Measurements from ENCODE around the gene SMC1A.
"Not testable (repeated sequence)": the region's sequence is repeated elsewhere in the genome, so short reads cannot be mapped to it uniquely, and the experiment has no call there.

SMC1A gene

GRCh38 chrX:53422861-53423306 is 430 bp upstream of the SMC1A start, which contains the start of gene RIBC1:
Gene RIBC1 (plus strand): TSS chrX:53422873. CDS start chrX:53426277, 3,404 bp downstream.
- no peak for DNase-seq (ENCODE audit: low read depth in 2 of 2)

DNA sequence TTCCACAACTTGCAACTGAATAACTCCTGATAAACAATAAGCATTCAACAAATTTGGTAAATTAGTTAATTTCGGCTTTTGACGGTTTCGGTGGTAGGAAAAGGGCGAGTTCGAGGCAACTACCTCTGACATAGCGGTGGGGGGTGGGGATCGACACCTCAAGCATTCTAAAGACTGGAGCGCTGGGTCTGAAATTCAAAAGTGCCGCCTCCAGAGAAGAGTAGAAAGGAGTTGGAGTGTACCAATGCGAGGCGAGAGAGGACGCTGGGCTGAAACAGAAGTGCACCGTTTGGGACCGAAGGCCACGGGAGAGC is 725 bp downstream of the SMC1A start:
- no peak for DNase-seq (ENCODE audit: low read depth in 2 of 2)

GRCh38 chrX:53421125-53421524 is 1.3 kb downstream of the SMC1A start:
- DNase-seq (ENCODE audit: low read depth in 2 of 2), result no peak

GRCh38 chrX:53420351-53420750 is 2.1 kb downstream of the SMC1A start:
- DNase-seq (ENCODE audit: low read depth in 2 of 2), result not testable (repeated sequence)

DNA sequence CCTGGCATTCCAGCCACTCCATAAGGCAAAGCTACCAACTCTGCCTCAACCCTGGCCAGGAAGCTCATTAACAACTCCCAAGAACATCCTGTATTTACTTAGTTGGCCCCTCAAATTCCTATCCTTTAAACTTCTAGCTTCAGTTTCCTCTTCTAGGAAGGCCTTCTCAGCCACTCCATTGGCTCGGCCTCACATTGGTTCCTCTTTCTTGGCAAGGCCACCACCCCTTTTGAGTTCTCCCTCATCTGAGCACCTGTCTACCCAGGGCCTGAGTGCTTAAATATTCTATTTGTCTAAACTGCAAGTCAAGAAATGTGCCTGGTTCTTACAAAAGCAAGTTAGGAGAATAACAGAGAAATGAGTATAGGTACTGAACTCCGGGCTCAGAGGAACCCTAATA is 10.0 kb downstream of the SMC1A start:
- DNase-seq (ENCODE audit: low read depth in 2 of 2), result no peak

DNA sequence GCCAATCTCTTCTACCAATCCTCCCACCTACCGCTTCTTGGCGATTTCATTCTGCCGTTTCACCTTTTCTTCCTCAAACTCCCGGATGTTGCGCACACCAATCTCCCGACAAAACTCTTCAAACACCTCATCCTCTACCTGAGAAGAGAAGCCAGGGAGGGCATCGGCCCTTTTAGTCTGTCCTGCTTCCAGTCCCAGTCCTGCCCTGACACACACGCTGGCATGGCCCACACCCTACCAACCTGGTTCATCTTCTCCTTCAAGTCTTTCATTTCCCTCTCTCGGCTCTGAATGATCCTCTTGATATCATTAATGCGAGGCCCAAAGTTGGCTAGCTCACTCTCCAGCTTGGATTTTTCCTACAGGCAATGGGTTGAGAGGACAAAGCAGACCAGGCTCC is 18.9 kb downstream of the SMC1A start:
- no peak for DNase-seq (ENCODE audit: low read depth in 2 of 2)

DNA sequence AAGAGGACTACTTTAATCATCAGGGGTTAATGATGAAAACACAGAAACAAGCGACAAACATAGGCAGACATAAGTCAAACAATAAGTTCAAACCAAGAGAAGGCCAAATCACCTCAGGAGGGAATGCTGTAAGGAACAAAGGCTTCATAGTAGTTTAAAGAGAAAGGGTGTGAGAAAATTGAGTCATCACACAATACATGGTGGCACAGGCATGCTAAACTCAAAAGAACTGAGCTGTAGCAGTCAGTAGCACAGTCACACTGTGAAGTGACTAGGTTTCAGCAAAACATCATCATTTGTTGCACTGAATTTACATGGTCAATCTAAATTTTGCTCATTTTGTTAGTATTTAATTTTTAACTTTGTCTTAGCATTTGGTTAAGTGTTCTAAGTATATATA is 24.2 kb downstream of the SMC1A start:
- no peak for DNase-seq (ENCODE audit: low read depth in 2 of 2)

DNA sequence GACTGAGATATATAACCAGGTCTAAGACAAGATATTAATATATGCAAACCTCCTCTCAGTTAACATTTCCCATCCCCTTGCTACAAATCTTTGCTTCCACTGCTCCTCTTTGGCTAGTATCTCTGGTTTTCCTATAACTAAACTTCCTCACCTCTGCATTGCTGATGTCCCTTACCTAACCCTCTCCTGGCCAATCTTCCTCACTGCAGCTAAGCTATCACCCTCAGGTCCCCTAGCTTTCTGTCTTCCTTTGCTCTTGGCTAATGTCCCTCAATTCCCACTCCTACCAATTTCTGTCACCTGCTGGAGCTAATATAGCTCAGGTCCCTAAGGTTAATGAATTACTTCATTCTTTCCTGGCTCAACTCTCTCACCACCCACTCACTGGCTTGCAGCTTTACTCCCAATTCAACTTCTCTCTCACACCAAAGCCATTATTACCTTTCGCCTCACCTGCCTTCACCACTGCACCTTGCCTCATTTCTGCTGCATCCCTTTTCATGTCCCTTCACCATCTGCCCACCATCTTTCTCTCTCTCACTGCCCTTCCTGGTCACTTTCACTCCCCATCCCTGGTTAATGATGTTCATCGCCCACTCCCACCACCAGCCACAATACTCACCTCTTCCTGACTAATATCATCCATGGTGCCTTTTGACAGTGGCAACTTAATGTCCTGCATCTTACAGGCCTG is 26.7 kb downstream of the SMC1A start:
- no peak for DNase-seq (ENCODE audit: low read depth in 2 of 2)

GRCh38 chrX:53383376-53384076 is 38.9 kb downstream of the SMC1A start:
- DNase-seq (ENCODE audit: low read depth in 2 of 2), result no peak

- no peak for DNase-seq (ENCODE audit: low read depth in 2 of 2)
Measured at GRCh38 chrX:53379747-53380146, 42.7 kb downstream of the SMC1A start.

DNA sequence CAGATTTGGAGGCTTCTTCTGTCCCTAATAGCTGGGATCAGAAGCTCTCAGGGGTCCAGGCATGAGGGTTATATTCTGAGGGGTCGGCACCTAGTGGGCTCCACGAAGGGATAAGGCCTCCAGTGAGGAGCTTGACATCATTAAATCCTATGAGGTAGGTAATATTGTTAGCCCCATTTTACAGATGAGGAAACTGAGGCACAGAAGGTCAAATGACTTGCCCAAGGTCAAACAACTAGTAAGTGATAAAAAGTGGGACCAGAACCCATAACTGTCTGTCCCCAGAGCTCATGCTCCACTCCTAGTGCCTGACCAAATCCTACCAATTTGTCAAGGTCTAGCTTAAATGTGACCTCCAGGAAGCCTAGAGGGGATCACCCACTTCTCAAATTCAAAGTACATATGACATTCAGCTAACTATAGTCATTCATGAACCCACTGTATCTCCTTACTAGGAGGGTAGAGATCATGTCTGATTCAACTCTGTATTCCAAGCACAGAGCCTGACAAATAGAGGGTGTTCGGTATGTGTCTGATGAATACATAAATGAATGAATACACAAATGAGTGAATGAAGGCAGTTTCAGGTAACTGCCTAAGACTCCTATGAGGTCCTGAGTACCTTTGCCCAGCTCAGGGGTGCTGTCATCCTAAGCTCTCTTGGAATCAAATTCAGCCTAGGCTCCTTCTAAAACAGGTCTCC is 43.3 kb downstream of the SMC1A start:
- DNase-seq (ENCODE audit: low read depth in 2 of 2), result no peak

DNA sequence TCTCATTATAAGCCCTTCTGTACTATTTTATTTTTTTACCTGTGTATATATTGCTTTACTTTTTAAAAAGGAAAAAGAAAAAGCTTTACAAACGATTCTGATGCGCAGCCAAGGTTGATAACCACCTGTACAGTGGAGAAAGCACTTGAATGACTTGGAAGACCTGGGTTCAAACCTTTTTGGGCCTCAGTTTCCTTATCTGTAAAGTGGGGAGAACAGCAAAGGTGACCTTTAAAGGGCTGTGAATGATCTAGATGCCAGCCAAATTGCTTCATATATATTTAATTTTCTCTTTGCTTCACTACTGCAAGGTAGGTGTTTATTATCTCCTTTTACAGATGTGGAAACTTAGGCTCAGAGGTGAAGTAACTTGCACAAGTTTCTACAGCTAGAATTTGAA is 45.0 kb downstream of the SMC1A start:
- DNase-seq (ENCODE audit: low read depth in 2 of 2), result no peak

- no peak for DNase-seq (ENCODE audit: low read depth in 2 of 2)
Measured at GRCh38 chrX:53376888-53377287, 45.6 kb downstream of the SMC1A start.

DNA sequence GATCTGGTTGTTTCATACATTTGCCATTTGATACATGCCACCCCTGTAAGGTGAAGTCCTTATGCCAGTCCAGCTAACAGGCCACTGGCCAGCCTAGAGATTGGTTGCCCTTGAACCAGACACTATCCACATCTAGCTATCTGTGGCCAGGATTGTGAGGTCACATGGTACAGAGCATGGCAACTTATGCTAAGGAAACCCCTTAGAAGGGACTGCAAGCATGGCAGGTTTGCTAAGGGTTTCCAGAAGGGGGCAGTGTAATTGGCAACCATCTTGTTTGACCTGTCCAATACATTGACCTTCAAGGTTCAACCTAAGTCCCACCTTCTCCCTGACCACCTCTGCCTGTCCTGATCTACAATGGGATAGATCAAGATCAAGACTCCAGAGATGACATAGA is 47.5 kb downstream of the SMC1A start:
- no peak for DNase-seq (ENCODE audit: low read depth in 2 of 2)

DNA sequence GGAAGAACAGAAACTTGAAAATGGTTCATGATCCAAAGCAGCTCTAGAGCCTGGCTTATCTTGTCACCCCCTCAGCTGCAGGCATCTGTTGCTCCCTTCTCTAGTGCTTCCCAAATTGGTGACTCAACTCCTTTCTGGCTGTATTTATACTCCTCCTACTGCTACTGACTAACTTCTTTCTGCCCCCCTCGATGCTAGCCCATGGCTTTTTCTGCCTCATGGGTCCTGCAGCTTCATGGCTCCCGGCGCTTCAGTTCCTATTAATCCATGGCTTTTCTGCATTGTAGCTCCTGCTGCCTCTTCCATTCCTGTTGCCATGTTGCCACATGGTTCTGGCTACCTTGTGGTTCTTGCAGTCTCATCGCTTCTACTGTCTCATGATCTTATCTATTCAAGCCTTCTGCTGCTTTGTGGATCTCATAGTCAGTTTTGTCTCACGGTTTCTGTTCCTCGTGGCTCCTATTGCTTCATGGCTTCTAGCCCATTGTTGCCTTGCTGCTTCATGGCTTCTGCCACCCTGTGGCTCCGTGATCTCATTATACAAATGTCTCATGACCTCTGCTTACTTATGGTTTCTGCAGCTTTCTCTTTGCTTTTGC is 48.1 kb downstream of the SMC1A start:
- DNase-seq (ENCODE audit: low read depth in 2 of 2), result no peak

- DNase-seq (ENCODE audit: low read depth in 2 of 2), result no peak
Measured at GRCh38 chrX:53373307-53373706, 49.1 kb downstream of the SMC1A start.

DNA sequence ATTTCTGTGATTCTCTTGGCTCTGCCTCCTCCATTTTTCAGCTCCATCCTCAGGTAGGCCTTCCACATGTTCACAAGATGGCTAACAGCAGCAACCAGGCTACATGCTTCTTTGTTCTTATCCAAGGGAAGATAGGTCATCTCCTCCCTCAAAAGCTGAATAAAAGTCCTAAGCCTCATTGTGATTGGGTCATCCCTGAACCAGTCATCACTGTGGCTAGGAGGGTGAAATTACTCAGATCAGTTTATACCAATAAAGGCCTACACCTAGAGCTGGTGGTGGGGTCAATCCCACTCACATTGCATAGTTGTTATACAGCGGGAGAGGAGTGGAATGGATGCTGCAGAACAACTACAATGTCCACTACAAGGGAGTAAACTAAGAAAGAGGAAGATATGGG is 56.0 kb downstream of the SMC1A start:
- DNase-seq (ENCODE audit: low read depth in 2 of 2), result not testable (repeated sequence)

GRCh38 chrX:53362449-53362848 is 60.0 kb downstream of the SMC1A start:
- no peak for DNase-seq (ENCODE audit: low read depth in 2 of 2)

DNA sequence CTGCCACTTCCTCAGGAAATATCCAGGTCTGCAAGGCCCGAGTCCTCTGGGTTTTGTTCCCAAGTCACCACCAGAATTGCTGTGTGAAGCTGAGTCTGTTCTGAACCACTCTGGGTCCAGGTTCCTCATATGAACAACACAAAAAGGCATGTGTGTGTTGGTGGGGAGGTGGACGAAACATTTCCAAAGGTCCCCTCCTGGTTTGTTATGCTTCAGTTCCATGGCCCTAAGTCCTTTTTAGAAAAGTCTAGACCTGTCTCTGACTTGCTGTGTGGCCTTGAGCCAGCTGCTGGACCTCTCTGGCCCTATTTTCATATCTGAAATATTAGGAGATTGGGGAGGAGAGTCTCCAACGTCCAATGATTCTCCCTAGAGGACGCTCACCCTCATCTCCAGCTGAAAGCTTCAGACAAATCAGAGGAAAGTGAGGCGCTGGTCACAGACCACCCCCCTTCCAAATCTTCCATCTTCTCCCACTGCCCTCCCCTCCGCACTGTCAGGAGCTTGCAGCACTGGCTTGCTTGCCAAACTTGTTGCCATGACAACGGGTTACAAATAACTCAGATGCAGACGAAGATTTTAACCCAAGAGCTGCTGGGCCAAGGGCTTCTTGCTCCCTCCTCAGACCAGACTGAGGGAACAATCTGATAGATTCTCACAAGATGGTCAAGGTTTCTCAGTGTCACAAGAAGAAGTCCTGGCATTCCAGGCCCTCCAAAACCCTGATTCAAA is 64.5 kb downstream of the SMC1A start:
- no peak for DNase-seq (ENCODE audit: low read depth in 2 of 2)

DNA sequence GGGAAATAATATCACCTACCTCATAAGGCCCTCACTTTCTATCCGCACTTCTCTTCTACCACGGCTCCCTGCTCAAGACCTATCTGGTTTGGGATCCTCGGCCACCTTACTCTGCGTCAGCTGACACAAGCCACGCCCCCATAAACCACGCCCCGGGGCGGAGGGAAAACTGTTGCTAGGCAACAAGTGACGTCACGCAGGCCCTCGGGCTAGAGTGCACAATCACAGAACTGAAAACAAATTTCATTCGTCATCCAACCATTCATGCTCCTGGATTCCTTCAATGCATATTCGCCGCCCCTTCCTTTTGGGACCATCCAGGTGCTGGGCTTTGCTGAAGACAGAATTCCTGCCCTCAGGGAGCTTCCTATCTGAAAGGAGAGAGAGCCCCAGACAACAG is 66.3 kb downstream of the SMC1A start:
- no peak for DNase-seq (ENCODE audit: low read depth in 2 of 2)

GRCh38 chrX:53354669-53355068 is 67.8 kb downstream of the SMC1A start:
- DNase-seq (ENCODE audit: low read depth in 2 of 2), result no peak

DNA sequence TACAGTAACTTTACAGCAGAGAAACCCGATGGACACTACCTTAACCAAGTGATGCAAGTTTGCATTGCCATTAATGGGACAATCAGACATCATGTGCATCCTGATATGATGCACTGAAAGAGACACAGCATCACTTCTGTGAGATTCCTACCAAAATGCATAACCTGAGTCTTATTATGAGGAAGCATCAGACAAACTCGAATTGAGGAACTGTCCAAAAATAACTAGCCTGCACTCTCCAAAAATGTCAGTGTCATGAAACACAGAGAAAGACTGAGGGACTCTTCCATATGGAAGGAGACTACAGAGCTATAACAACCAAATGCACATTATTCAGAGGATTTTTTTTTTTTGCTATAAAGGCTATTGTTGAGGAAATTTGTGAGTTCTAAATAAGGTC is 74.5 kb downstream of the SMC1A start:
- DNase-seq (ENCODE audit: low read depth in 2 of 2), result no peak
